Smooth muscle cell (in vitro differentiated cells): ENCODE measurements around the gene INPP5A. TPM values are rescaled to one million over a fixed set of nuclear protein-coding genes. Genes with fewer than 3 reads are reported as not detected.

Source experiments
- DNase-seq: peaks from one replicate; lab custom pipeline; 2025; ENCODE audit not compliant: unreplicated experiment; lab: John Stamatoyannopoulos, UW
- H2AFZ ChIP-seq: fragments of 200-600 bp; sonication (generic); 2 replicates; pipeline ENCODE4 v1.6.0; 2016; ENCODE audit warnings: antibody characterized with exemption, low read depth, mild to moderate bottlenecking
- H3F3A ChIP-seq: fragments of 200-600 bp; sonication (generic); 2 replicates; pipeline ENCODE4 v1.6.0; 2017; ENCODE audit warnings: antibody characterized with exemption, low read depth
- H3K27ac ChIP-seq: fragments of 200-600 bp; sonication (generic); 2 replicates; pipeline ENCODE4 v1.5.1; 2016; ENCODE audit warnings: low read depth, mild to moderate bottlenecking
- H3K27me3 ChIP-seq: fragments of 200-600 bp; sonication (generic); 2 replicates; pipeline ENCODE4 v1.6.1; 2016; ENCODE audit warnings: low read depth, mild to moderate bottlenecking
- H3K36me3 ChIP-seq: fragments of 200-600 bp; sonication (generic); 2 replicates; pipeline ENCODE4 v1.5.1; 2016; ENCODE audit warnings: low read depth
- H3K4me1 ChIP-seq: fragments of 200-600 bp; sonication (generic); 2 replicates; pipeline ENCODE4 v1.5.1; 2016; ENCODE audit warnings: low read depth
- H3K4me2 ChIP-seq: fragments of 200-600 bp; sonication (generic); 2 replicates; pipeline ENCODE4 v1.6.0; 2016; ENCODE audit warnings: mild to moderate bottlenecking
- H3K4me3 ChIP-seq: fragments of 200-600 bp; sonication (generic); 2 replicates; pipeline ENCODE4 v1.5.1; 2016; ENCODE audit warnings: mild to moderate bottlenecking
- H3K79me2 ChIP-seq: fragments of 200-600 bp; sonication (generic); 2 replicates; pipeline ENCODE4 v1.6.0; 2016; ENCODE audit warnings: low read depth, mild to moderate bottlenecking
- H3K9ac ChIP-seq: fragments of 200-600 bp; sonication (generic); 2 replicates; pipeline ENCODE4 v1.6.0; 2016; ENCODE audit warnings: low read depth
- H3K9me3 ChIP-seq: fragments of 200-600 bp; sonication (generic); replicated peaks from 2 replicates; pipeline ENCODE4 v1.5.1; 2016; ENCODE audit warnings: low read depth
- H4K20me1 ChIP-seq: fragments of 200-600 bp; sonication (generic); 2 replicates; pipeline ENCODE4 v1.6.0; 2016; ENCODE audit warnings: low read depth
- CTCF ChIP-seq: fragments of 200-600 bp; sonication (generic); IDR thresholded peaks from 2 replicates; pipeline ENCODE4 v1.5.1; 2017; ENCODE audit warnings: borderline replicate concordance, mild to moderate bottlenecking, antibody characterized with exemption; ENCODE audit not compliant: insufficient read depth, poor library complexity, severe bottlenecking
- WGBS: methylation state at CpG from one replicate; pipeline ENCODE4 v1.1.7; 2016; ENCODE audit warnings: low lambda C conversion rate; 5-methylcytosine and 5-hydroxymethylcytosine counted together
- polyA plus RNA-seq: library from polyadenylated mRNA; unstranded; fragments of >200 nt; fragmentation: Nextera tagmentation; extraction: Ambion mirVana; gene quantifications from 2 replicates; pipeline ENCODE4 v1.2.1, GENCODE V29; 2016
- total RNA-seq: library from RNA; depleted of rRNA; stranded (reverse); fragments of >200 nt; gene quantifications from 2 replicates; pipeline ENCODE4 v1.2.3, GENCODE V29; 2014

The INPP5A gene
- total and polyA plus RNA-seq, 2 experiments from 2014 or later, result 48.0 to 55.9 TPM

GRCh38 chr10:132632851-132633684 lies 95.5 kb downstream of the INPP5A start:
- H3K4me1 ChIP-seq, result peaks cover 9% of the 10 kb centered on the region
- no peaks in the 10 kb centered on the region for H3K36me3 ChIP-seq
- no peak overlapping the region for H3K4me2 ChIP-seq
- H3K79me2 ChIP-seq, result peaks cover 32% of the 10 kb centered on the region
- H3F3A ChIP-seq, result peaks cover 14% of the 10 kb centered on the region
- peaks cover 95% of the 10 kb centered on the region for H4K20me1 ChIP-seq
- no peak for DNase-seq
- no peaks in the 10 kb centered on the region for H3K9me3 ChIP-seq
- H3K27ac ChIP-seq, result no peak overlapping the region
- no peaks in the 10 kb centered on the region for H3K27me3 ChIP-seq
- no peak overlapping the region for H2AFZ ChIP-seq
- H3K9ac ChIP-seq, result no peak overlapping the region
- no peak for TF ChIP-seq CTCF
- H3K4me3 ChIP-seq, result no peak overlapping the region
- WGBS, result 81% methylated on average over 19 of the region's 19 CpGs

- Histone ChIP-seq H3K27ac (no peak overlapping the region), H3K4me1 (peaks cover 3% of the 10 kb centered on the region), H2AFZ (no peak overlapping the region), H3K79me2 (peaks cover 44% of the 10 kb centered on the region), H3K4me3 (no peak overlapping the region), H3K27me3 (no peaks in the 10 kb centered on the region), H3F3A (peaks cover 3% of the 10 kb centered on the region), H4K20me1 (peaks cover 95% of the 10 kb centered on the region), H3K9me3 (no peaks in the 10 kb centered on the region), H3K4me2 (no peak overlapping the region), H3K9ac (no peak overlapping the region), H3K36me3 (no peaks in the 10 kb centered on the region)
- DNase-seq, result no peak
- 89% methylated on average over 22 of the region's 22 CpGs for WGBS
- TF ChIP-seq CTCF, result no peak
Measured at GRCh38 chr10:132634241-132634946, 96.8 kb downstream of the INPP5A start.

- Histone ChIP-seq H3F3A (no peaks in the 10 kb centered on the region), H3K9ac (no peak overlapping the region), H3K4me1 (peaks cover 3% of the 10 kb centered on the region), H2AFZ (no peak overlapping the region), H4K20me1 (peaks cover 95% of the 10 kb centered on the region), H3K4me3 (no peak overlapping the region), H3K27ac (no peak overlapping the region), H3K4me2 (no peak overlapping the region), H3K27me3 (no peaks in the 10 kb centered on the region), H3K79me2 (peaks cover 44% of the 10 kb centered on the region), H3K36me3 (no peaks in the 10 kb centered on the region), H3K9me3 (no peaks in the 10 kb centered on the region)
- no peak for TF ChIP-seq CTCF
- 87% methylated on average over 4 of the region's 4 CpGs for WGBS
- no peak for DNase-seq
Measured at GRCh38 chr10:132634947-132635271, 97.3 kb downstream of the INPP5A start.
